Fibroblast of skin of right biceps (primary cell): ENCODE measurements around the gene MAN2C1.
"Not testable (repeated sequence)": the region's sequence is repeated elsewhere in the genome, so short reads cannot be mapped to it uniquely, and the experiment has no call there.

Source experiments
- DNase-seq: peaks from one replicate; pipeline ENCODE4 v3.0.0-alpha.2; 2013

The MAN2C1 gene

DNA sequence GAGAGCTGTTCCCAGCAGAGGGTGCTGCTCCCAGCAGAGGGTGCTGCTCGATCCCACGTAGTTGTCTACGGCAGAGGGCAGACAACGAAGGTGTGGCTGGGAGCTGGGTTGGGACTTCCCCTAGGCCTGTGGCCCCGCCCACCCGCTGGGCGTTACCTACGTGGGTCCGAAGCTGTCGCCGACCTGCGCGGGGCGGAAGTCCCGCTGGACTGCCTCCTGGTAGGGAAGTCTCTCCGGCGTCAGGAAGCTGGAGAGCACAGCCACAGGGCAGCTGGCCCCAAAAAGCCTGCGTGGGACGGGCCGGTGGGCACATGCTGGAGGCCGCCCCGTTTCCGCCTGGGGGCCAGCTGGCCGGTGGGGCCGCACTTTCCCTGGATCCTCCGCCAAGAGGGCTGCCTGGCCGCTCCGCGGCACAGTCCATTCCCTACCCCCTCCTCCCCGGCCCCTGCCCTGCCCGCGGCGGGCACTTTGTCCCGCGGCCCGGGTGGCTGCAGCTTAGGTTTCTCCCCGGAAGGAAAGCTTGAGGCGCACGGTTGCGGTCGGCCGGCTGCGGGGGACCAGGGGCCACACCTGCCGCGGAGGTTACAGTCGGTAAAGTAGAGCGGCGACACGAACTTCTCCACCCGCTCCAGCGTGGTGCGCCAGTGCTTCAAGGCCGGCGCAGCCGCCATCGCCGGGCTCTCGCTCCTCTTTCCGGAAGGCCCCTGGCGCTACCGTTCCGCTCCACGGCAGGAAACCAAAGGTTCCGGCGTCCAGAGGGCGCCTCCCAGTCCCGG, at the start of gene MAN2C1:
Gene MAN2C1 (minus strand): TSS at position 695 of the 776 bp plus-strand sequence. CDS start 24 bp downstream, at position 671.
- peak; percentile 96 for DNase-seq

DNA sequence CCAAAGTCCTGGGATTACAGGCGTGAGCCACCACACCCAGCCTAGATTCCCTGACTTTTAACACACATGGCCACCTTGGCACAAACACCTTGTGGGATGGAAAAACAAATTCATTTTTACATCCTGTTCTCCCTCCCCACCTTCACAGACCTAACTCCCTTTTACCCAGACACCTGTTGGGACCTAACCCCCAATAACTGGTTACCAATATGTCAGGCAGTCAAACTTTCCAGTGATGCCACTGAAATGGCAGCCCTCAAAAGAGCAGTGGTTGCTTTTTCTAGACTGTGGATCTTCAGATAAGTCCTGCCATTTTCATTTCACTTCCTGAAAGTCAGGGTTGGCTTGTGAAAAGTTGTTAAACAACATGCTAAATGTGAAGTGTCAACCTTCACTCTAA, 48.2 kb upstream of the MAN2C1 start:
- DNase-seq: no peak

DNA sequence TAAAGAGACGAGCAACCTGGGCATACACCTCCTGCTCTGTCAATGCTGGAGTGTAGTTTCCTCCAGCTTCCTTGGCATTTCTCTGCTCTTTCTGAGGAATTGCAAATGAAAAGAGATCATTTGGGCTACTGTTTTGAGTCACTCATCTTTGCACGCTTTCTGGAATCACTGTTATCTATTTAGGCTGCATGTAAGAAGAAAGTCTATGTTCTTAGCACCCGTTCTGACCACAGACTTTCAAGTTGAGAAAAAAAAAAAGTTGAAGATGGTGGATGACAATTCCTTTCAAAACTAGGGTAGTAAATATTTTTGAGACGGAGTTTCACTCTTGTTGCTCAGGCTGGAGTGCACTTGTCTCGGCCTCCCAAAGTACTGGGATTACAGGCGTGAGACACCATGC, 41.8 kb upstream of the MAN2C1 start:
- no peak for DNase-seq

DNA sequence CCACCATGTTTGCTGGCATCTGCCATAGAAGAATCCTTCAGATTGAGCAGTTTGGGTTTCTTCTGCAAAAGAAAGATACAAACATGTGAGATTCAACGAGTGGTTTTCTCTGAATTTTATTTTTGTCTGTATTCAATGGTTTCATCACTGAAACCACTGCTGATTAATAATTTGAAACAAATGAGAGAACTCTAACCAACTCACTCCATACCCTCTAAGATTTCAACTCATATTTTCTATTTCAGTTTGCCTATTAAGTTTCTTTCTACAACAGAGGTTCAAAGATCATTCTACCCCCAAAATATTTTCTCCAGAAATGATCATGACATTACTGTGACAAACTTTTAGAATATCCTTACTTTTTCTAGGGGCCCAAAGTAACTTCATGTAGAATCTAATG, 38.7 kb upstream of the MAN2C1 start:
- no peak for DNase-seq

DNA sequence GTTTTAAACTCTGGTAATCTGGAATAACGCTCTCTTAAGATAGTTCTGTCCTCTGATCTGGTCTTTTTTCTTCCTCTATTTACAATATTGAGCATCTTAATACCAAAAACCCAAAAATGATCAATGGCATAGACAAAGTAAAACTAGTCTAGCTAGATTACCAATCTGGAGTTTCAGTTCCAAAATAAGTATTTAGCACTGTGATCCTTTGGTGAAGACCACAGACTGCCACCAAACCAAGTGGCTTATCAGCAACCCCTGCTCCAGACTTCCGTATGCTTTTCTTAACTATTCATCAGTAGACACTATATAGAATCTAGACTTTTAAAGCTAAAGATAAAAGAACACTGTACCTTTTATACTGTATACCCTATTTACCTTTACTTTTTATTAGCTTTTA, 35.5 kb upstream of the MAN2C1 start:
- no peak for DNase-seq

DNA sequence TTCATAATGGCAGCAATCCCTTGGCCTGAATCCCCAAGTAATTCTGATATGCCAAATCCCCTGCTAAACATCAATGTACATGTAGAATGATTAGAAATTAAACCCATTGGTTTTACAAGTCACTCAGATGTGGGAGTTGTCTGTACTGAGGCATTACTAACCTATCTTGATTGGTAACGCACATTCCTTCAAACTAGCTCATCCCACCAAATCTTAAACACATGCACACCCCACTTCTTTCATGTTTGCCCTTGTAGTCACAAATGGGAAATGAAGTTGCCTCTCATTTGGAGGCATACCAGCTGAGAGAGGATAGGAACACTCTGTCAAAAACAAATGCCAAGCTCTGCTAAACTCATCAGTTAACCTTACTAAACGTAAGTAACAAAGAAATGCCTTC, 29.1 kb upstream of the MAN2C1 start:
- peak; percentile 46 for DNase-seq

- DNase-seq: no peak
Measured at GRCh38 chr15:75389791-75390382, 21.5 kb upstream of the MAN2C1 start.

DNA sequence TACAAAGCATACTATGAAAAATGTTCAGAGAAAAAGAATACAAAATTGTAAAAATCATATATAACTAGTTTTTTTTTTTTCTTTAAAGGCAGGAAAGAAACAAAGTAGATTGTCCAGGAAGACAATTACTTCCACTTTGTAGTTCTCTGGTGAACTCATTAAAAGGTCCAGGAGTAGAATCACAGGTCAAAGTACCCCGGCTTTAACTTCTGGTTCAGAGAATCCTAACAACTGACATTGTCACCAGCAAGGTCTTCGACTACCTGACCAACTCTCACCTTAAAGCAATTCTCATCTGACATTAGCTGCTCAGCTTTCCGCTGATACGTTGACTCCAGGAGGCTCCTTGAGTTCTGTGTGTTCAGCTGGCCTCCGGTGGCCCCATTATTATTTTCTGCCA, 15.6 kb upstream of the MAN2C1 start:
- not testable (repeated sequence) for DNase-seq

DNA sequence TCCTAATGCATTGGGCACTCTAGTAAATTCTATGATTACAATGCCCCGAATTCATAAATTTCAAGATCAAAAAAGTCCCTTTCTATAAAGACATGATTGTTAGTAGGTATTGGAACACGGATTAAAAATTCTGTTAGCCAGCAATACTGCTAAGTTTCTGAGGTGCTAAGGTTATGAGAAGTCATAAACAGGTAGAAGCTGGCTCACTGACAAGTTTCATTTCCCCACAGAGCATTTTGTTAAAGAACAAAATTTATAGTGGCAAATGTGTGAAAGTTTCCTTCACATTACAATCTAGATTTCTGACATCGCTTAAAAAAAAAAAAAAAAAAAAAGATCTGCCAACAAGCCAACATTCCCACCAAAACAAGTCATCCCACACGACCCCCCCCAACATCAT, 12.4 kb upstream of the MAN2C1 start:
- no peak for DNase-seq

- DNase-seq: no peak
Measured at GRCh38 chr15:75371901-75372688, 3.7 kb upstream of the MAN2C1 start.

DNA sequence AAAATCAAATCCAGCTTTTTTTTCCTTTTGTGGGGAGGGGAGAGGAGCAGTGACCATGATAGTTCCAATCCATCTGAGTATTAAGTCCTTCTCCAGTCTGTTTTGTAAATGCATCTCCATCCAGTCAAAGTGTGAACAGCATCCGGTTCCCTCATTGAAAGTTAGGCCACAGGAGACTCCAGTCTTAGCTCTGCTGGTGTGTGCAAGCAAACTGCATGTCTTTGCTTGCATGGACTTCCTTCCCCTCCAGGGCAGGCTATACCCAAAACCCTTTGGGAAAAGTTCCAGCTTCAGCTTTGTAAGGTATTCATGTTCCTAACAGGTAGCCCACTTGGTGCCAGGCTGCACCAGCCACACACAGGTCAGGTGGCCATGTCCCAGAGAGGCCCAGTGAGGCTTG, 3.1 kb upstream of the MAN2C1 start:
- no peak for DNase-seq

- DNase-seq: no peak
Measured at GRCh38 chr15:75369897-75370581, 1.6 kb upstream of the MAN2C1 start.

DNA sequence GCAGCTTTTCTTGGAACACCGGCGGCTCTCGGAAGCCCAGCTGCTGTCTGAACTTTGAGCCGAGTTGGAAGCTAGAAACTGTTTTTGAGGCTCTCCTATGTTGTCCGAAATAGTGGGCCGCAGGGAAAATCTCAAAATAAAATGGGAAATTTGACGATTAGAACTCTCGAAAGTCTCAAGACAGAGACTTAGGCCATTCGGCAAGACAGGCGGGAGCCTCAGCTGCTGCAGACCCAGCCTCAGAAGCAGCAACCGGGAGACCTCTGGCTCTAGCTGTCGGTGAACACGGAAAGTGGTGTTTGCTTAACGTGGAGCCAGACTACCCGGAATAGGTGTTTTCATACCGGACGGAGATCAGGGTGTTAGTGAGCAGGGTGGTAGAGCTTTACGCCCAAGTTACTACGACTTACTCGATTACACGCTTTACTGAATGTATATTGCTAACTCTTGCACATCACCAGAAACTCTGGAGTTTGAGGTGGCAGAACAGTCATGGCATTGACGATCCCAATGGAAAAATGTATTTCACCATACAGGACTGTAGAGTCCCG, 357 bp upstream of the MAN2C1 start:
- DNase-seq: peak; percentile 12

GRCh38 chr15:75367406-75367912, 948 bp downstream of the MAN2C1 start:
- no peak for DNase-seq

DNA sequence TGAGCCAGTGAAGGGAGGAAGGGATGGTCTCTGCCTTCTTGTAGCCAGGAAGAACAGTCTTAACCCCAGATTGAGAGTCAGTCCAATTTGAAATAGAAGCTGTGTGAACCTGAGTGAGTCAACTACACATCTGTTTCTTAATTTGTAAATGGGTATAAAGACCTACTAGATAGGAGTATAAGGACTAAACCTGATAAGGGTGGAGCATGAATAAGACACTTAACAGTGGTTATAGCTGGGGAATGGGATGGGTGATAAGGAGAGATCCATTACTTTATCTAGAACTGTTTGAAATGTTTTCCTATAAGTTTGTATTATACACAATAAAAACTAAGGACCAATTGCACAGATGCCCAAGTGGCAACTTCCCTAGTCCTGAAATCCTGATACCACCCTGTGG, 1.4 kb downstream of the MAN2C1 start:
- no peak for DNase-seq

DNA sequence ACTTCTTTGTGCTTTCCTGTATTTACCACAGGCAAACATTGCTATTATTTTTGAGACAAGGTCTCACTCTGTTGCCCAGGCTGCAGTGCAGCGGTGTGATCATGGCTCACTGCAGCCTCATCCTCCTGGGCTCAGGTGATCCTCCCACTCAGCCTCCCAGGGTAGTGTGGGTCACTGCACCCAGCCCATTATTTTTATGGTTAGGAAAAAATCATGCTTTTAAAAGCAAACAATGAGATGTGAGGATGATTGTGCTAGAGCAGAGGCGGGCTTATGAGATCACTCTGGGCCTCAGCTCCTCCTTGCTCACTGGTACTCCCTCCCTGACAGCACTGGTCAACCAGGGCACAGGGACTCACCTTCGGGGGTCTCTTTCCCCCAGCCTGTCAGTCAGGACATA, 2.2 kb downstream of the MAN2C1 start:
- no peak for DNase-seq

GRCh38 chr15:75364881-75365280, 3.5 kb downstream of the MAN2C1 start:
- DNase-seq: no peak

DNA sequence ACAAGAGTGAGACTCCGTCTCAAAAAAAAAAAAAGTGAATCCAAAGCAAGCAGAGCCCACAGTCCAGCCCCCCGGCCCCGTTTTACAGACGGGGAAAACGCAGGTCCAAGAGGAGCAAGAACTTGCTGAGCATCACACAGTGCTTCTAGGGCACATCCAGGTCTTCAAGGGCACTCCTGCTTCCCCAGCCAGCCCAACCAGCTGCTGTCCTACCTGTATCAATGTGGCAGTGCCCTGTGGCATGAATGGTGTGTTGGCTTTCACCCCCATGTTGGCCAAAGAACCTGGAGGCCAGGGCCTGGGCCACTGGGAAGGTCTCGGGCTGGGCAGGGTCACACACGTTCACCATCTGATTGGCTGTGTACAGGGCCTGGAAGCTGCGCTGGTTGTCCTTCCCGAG, 4.6 kb downstream of the MAN2C1 start:
- no peak for DNase-seq

GRCh38 chr15:75362642-75363249, 5.7 kb downstream of the MAN2C1 start:
- DNase-seq: no peak

- DNase-seq: no peak
Measured at GRCh38 chr15:75361989-75362641, 6.3 kb downstream of the MAN2C1 start.

DNA sequence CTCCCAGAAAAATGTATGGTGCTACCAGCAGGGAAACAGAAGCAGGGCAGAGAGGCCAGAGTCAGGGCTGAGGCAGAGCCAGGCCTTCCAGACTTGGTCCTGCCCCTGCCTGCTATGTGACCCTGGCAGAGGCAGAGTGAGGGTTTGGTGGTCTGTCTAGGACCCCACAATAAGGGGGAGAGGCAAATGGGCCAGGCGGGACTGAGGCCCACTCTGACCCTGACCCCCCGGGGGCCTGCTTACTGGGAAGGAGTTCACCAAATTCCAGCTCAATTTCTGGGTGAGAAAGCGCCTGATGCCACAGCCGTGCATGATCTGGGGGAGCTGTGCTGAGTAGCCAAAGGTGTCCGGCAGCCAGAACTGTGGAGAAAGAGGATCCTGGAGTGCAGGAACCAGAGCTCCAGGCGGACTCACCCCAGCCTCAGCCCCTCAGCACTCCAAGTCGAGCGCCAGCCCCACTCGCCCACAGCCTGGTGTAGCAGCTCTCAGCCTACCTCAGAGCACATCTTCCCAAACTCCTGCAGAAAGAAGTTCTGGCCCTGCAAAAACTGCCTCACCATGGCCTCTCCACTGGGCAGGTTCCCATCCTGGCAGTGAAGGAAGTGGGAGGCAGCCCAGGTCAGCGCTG, 6.9 kb downstream of the MAN2C1 start:
- no peak for DNase-seq
